SK-N-SH (cell line): Measurements from ENCODE around the gene TRAF7. TPM values are rescaled to one million over a fixed set of nuclear protein-coding genes. Genes with fewer than 3 reads are reported as not detected.

ENCODE experiments used
- CTCF ChIA-PET: fragments of 300-600, 350-600 bp; formaldehyde crosslinking; extraction: SDS; loops from one replicate; lab custom pipeline; 2021; lab: Yijun Ruan, JAX
- POLR2A ChIA-PET: fragments of 350-600 bp; sonication (Branson Sonifier 250); formaldehyde crosslinking; extraction: SDS; loops from one replicate; lab custom pipeline; 2020; ENCODE audit warnings: antibody characterized with exemption, inconsistent platforms; lab: Yijun Ruan, JAX
- DNase-seq: peaks from one replicate; pipeline ENCODE4 v3.0.0; 2012
- H2AFZ ChIP-seq: fragments of 200-600 bp; sonication (generic); 2 replicates; pipeline ENCODE4 v1.8.1; 2016; ENCODE audit warnings: antibody characterized with exemption, mild to moderate bottlenecking, low read depth
- H3F3A ChIP-seq: fragments of 200-600 bp; sonication (generic); replicated peaks from 2 replicates; pipeline ENCODE3; 2016; ENCODE audit warnings: antibody characterized with exemption, mild to moderate bottlenecking; ENCODE audit not compliant: insufficient read depth
- H3K27ac ChIP-seq, 2 experiments: fragments of 200-500 bp in 1 of 2; fragments of 200-600 bp in 1 of 2; sonication (Bioruptor generic) in 1 of 2; sonication (generic), shearing (Covaris generic) in 1 of 2; 2 replicates each; pipeline versions ENCODE4 v1.5.1 to v1.6.1; 2014 to 2016; ENCODE audit warnings: low read depth in 2 of 2, inconsistent platforms in 1 of 2, low read length in 1 of 2, mild to moderate bottlenecking in 1 of 2, mixed read lengths in 1 of 2
- H3K27me3 ChIP-seq: fragments of 200-600 bp; sonication (generic), shearing (Covaris generic); 2 replicates; pipeline ENCODE4 v1.6.1; 2016; ENCODE audit warnings: mixed run types; ENCODE audit not compliant: insufficient read depth
- H3K36me3 ChIP-seq, 2 experiments: fragments of 200-500 bp in 1 of 2; fragments of 200-600 bp in 1 of 2; sonication (Bioruptor generic) in 1 of 2; sonication (generic) in 1 of 2; replicated peaks in 1 of 2; 2 replicates each; pipeline versions ENCODE3 to v1.5.1; 2014 to 2016; ENCODE audit warnings: low read length in 1 of 2, mild to moderate bottlenecking in 1 of 2; ENCODE audit not compliant: insufficient read depth in 2 of 2, control insufficient read depth in 1 of 2
- H3K4me1 ChIP-seq, 2 experiments: fragments of 200-500 bp in 1 of 2; fragments of 200-600 bp in 1 of 2; sonication (Bioruptor generic) in 1 of 2; sonication (generic), shearing (Covaris generic) in 1 of 2; 2 replicates each; pipeline versions ENCODE4 v1.5.1 to v1.6.1; 2014 to 2016; ENCODE audit warnings: low read depth in 1 of 2, low read length in 1 of 2, mixed run types in 1 of 2; ENCODE audit not compliant: insufficient read depth in 2 of 2, control insufficient read depth in 1 of 2
- H3K4me2 ChIP-seq: fragments of 200-600 bp; sonication (generic), shearing (Covaris generic); 2 replicates; pipeline ENCODE4 v1.6.1; 2017; ENCODE audit warnings: mixed run types
- H3K4me3 ChIP-seq, 2 experiments: fragments of 200-500 bp in 1 of 2; fragments of 200-600 bp in 1 of 2; sonication (Bioruptor generic) in 1 of 2; sonication (generic), shearing (Covaris generic) in 1 of 2; 2 replicates each; pipeline versions ENCODE4 v1.5.1 to v1.8.1; 2014 to 2016; ENCODE audit warnings: low read depth in 2 of 2, inconsistent platforms in 1 of 2, low read length in 1 of 2, mild to moderate bottlenecking in 1 of 2, mixed read lengths in 1 of 2, moderate library complexity in 1 of 2
- H3K79me2 ChIP-seq: fragments of 200-600 bp; sonication (generic); 2 replicates; pipeline ENCODE4 v1.8.1; 2017; ENCODE audit warnings: mild to moderate bottlenecking; ENCODE audit not compliant: insufficient read depth
- H3K9ac ChIP-seq: fragments of 200-600 bp; sonication (generic); 2 replicates; pipeline ENCODE4 v1.6.1; 2017; ENCODE audit warnings: mixed run types
- H3K9me2 ChIP-seq: fragments of 200-600 bp; sonication (generic); 2 replicates; pipeline ENCODE4 v1.6.1; 2017; ENCODE audit warnings: mixed run types
- H3K9me3 ChIP-seq: fragments of 200-600 bp; sonication (generic); 2 replicates; pipeline ENCODE4 v1.6.1; 2017; ENCODE audit warnings: mixed run types, mild to moderate bottlenecking, moderate library complexity
- H4K20me1 ChIP-seq: fragments of 200-600 bp; sonication (generic); 2 replicates; pipeline ENCODE4 v1.6.1; 2017; ENCODE audit warnings: mild to moderate bottlenecking, mixed run types; ENCODE audit not compliant: insufficient read depth
- CHD2 ChIP-seq: fragments of 150-350 bp; IDR thresholded peaks from 2 replicates; pipeline ENCODE4 v1.6.1; 2018; ENCODE audit warnings: low read length; ENCODE audit not compliant: partially characterized antibody
- EP300 ChIP-seq, 2 experiments: IDR thresholded peaks; 2 replicates each; pipeline versions ENCODE4 v1.4.0 to v1.6.1; 2012; ENCODE audit warnings: borderline replicate concordance in 1 of 2, low read depth in 1 of 2, low read length in 1 of 2
- FOSL2 ChIP-seq: IDR thresholded peaks from 2 replicates; pipeline ENCODE4 v1.4.0; 2012; ENCODE audit warnings: low read depth, mild to moderate bottlenecking, moderate library complexity, borderline replicate concordance
- FOXM1 ChIP-seq: IDR thresholded peaks from 2 replicates; pipeline ENCODE4 v1.4.0; 2012; ENCODE audit warnings: low read depth, mild to moderate bottlenecking
- GABPA ChIP-seq: IDR thresholded peaks from 2 replicates; pipeline ENCODE4 v1.4.0; 2012; ENCODE audit warnings: low read depth, mild to moderate bottlenecking
- JUND ChIP-seq: IDR thresholded peaks from 2 replicates; pipeline ENCODE4 v1.4.0; 2012
- MEF2A ChIP-seq: IDR thresholded peaks from 2 replicates; pipeline ENCODE4 v1.4.0; 2012; ENCODE audit warnings: low read depth, borderline replicate concordance
- NFIC ChIP-seq: IDR thresholded peaks from 2 replicates; pipeline ENCODE4 v1.4.0; 2012; ENCODE audit warnings: borderline replicate concordance
- NRF1 ChIP-seq: IDR thresholded peaks from 2 replicates; pipeline ENCODE4 v1.6.1; 2012; ENCODE audit warnings: low read depth, mild to moderate bottlenecking, low read length
- PBX3 ChIP-seq: IDR thresholded peaks from 2 replicates; pipeline ENCODE4; 2012
- SMC3 ChIP-seq: IDR thresholded peaks from 2 replicates; pipeline ENCODE4 v1.6.1; 2012; ENCODE audit warnings: low read depth, low read length, improper control_type of control experiment
- TAF1 ChIP-seq: IDR thresholded peaks from 2 replicates; pipeline ENCODE4 v1.6.1; 2012; ENCODE audit warnings: low read depth, mild to moderate bottlenecking, low read length, moderate library complexity, borderline replicate concordance
- USF2 ChIP-seq: fragments of 150-350 bp; IDR thresholded peaks from 2 replicates; pipeline ENCODE4 v1.6.1; 2017; ENCODE audit warnings: antibody characterized with exemption, low read length, low read depth, borderline replicate concordance
- YY1 ChIP-seq: IDR thresholded peaks from 2 replicates; pipeline ENCODE4 v1.4.0; 2012; ENCODE audit warnings: low read depth, mild to moderate bottlenecking
- WGBS: methylation state at CpG from one replicate; pipeline ENCODE4 v1.1.6; 2017; ENCODE audit warnings: low lambda C conversion rate; 5-methylcytosine and 5-hydroxymethylcytosine counted together
- polyA plus RNA-seq, 3 experiments: library from polyadenylated mRNA; depleted of rRNA; stranded (reverse); fragments of >200 nt; gene quantifications; 2 replicates each; pipeline ENCODE4 v1.2.3, GENCODE V29; 2012

Gene TRAF7
- polyA plus RNA-seq, 1 of the 3 experiments (the other 2 are of a cell fraction): 73.0 TPM

- TF ChIP-seq YY1 (no peak), GABPA (no peak), EP300 (IDR thresholded peaks at IDR 0.05; ENCODE audit: borderline replicate concordance in 1 of 2, low read depth in 1 of 2, low read length in 1 of 2) (no peak), CHD2 (no peak)
- TF ChIP-seq, all 33 proteins: peak for 0
- Histone ChIP-seq H3K9me3 (no peaks in the 10 kb centered on the region), H4K20me1 (peaks cover 74% of the 10 kb centered on the region), H3K79me2 (peaks cover 87% of the 10 kb centered on the region), H3K4me1 (peaks cover 11 to 28% of the 10 kb centered on the region in 2 experiments; a peak in 3 of 4 replicates), H3K9ac (no peak overlapping the region), H3K36me3 (peaks cover 5 to 12% of the 10 kb centered on the region in 2 experiments), H3F3A (peaks cover 3% of the 10 kb centered on the region), H3K27me3 (no peaks in the 10 kb centered on the region), H3K4me3 (no peak overlapping the region), H3K27ac (no peak overlapping the region; a peak in 1 of 4 replicates), H3K4me2 (no peak overlapping the region), H2AFZ (no peak overlapping the region), H3K9me2 (no peaks in the 10 kb centered on the region)
- 79% methylated on average over 14 of the region's 24 CpGs for WGBS
- ChIA-PET CTCF (no interaction called here), POLR2A (no interaction called here)
- DNase-seq: no peak
These were observed 3.7 kb downstream of the TRAF7 start for GRCh38 chr16:2159175-2159838.

- H3F3A ChIP-seq: peaks cover 3% of the 10 kb centered on the region
- peaks cover 66% of the 10 kb centered on the region for H4K20me1 ChIP-seq
- peaks cover 11 to 28% of the 10 kb centered on the region in 2 experiments; a peak in 3 of 4 replicates for H3K4me1 ChIP-seq
- H3K36me3 ChIP-seq: peaks cover 0 to 15% of the 10 kb centered on the region in 2 experiments
- H2AFZ ChIP-seq: no peak overlapping the region
- ChIA-PET POLR2A (interaction anchor here (0.9 kb wide), 1 partner anchor 34 kb away, joined by 3 read pairs; no protein-coding TSS in a partner anchor), CTCF (interaction anchor here (1.1 kb wide), 1 partner anchor 34 kb away, joined by 3 read pairs; no protein-coding TSS in a partner anchor)
- H3K27ac ChIP-seq: no peak overlapping the region; a peak in 1 of 4 replicates
- no peak overlapping the region for H3K9ac ChIP-seq
- H3K9me2 ChIP-seq: no peaks in the 10 kb centered on the region
- no peak for DNase-seq
- peaks cover 76% of the 10 kb centered on the region for H3K79me2 ChIP-seq
- TF ChIP-seq MEF2A: no peak
- TF ChIP-seq GABPA: no peak
- no peak for TF ChIP-seq USF2
- no peak for TF ChIP-seq YY1
- no peak for TF ChIP-seq PBX3
- no peak for TF ChIP-seq FOSL2
- no peak for TF ChIP-seq NRF1
- TF ChIP-seq FOXM1: no peak
- TF ChIP-seq TAF1: no peak
- no peak for TF ChIP-seq SMC3
- TF ChIP-seq JUND: no peak
- TF ChIP-seq NFIC: no peak
- TF ChIP-seq, all 33 proteins: peak for 0
- WGBS: 93% methylated on average over 13 of the region's 20 CpGs
- Histone ChIP-seq H3K4me3 (no peak overlapping the region), H3K4me2 (no peak overlapping the region), H3K9me3 (no peaks in the 10 kb centered on the region), H3K27me3 (no peaks in the 10 kb centered on the region)
These were observed 5.5 kb downstream of the TRAF7 start for GRCh38 chr16:2160915-2161551.
